ENCODE results near the gene KCNT1.

KCNT1 gene

DNA sequence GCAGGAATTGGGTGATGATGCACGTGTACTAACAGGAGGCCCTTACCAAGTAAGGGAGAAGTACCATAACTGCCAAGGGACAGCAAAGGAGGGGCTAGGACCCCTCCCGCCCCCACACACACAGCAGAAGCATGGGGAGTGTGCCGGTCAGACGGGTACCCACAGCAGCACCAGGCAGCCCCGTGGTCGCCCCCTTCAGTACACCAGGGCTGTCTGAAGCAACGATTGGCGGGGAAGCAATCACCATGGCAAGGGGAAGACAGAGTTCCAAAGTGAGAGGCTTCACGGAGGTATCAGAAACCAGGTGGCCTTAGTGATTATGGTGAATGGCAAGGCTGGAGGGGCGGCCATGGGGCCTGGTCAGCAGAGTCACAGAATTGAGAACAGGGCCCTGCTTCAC lies 133.1 kb downstream of the KCNT1 start:
- Histone ChIP-seq H3K79me2 (ENCODE audit: control insufficient read depth, low read length) (peaks cover 5% of the 10 kb centered on the region), H3K27ac (ENCODE audit: low read depth, low read length) (no peak overlapping the region), H3K4me2 (ENCODE audit: low read length) (no peak overlapping the region), H3F3A (ENCODE audit: control insufficient read depth, insufficient read depth) (no peaks in the 10 kb centered on the region), H3K9me3 (ENCODE audit: control insufficient read depth, insufficient read depth, low read length) (no peaks in the 10 kb centered on the region), H3K9me2 (replicated peaks; ENCODE audit: control insufficient read depth, low read length) (no peaks in the 10 kb centered on the region), H3K4me3 (ENCODE audit: low read length) (no peak overlapping the region), H3K27me3 (ENCODE audit: control insufficient read depth, low read length) (no peaks in the 10 kb centered on the region), H3K36me3 (ENCODE audit: control insufficient read depth, low read length) (no peaks in the 10 kb centered on the region), H4K20me1 (ENCODE audit: control insufficient read depth, insufficient read depth, low read depth, low read length) (no peaks in the 10 kb centered on the region), H3K4me1 (ENCODE audit: control insufficient read depth, low read length) (no peaks in the 10 kb centered on the region)
- TF ChIP-seq, protein P1, sequence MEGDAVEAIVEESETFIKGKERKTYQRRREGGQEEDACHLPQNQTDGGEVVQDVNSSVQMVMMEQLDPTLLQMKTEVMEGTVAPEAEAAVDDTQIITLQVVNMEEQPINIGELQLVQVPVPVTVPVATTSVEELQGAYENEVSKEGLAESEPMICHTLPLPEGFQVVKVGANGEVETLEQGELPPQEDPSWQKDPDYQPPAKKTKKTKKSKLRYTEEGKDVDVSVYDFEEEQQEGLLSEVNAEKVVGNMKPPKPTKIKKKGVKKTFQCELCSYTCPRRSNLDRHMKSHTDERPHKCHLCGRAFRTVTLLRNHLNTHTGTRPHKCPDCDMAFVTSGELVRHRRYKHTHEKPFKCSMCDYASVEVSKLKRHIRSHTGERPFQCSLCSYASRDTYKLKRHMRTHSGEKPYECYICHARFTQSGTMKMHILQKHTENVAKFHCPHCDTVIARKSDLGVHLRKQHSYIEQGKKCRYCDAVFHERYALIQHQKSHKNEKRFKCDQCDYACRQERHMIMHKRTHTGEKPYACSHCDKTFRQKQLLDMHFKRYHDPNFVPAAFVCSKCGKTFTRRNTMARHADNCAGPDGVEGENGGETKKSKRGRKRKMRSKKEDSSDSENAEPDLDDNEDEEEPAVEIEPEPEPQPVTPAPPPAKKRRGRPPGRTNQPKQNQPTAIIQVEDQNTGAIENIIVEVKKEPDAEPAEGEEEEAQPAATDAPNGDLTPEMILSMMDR (IDR thresholded peaks at IDR 0.05; ENCODE audit: low read depth, low read length, poor library complexity, severe bottlenecking) = no peak
- no peak for TF ChIP-seq EZH2phosphoT487 (IDR thresholded peaks at IDR 0.05; ENCODE audit: borderline replicate concordance, low read length)

DNA sequence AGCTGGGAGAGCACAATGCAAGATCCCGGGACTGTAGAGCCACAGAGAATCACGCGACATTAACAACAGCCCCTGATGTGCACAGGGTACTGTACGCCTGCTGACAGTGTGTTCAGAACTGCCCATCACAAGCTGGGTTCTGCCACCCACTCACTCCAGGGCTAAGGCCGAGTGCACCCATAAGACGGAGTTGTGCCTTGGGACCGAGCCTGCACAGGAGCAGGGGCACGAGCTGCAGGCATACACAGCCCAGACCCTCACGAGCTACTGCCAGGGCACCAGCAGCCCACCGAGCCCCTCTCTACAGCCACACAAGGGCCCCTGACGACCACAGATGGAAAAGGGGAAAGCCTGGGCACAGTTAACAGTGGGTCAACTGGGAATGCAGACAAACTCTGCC lies 137.5 kb downstream of the KCNT1 start:
- no peaks in the 10 kb centered on the region for H3K4me1 ChIP-seq (ENCODE audit: control insufficient read depth, low read length)
- H3K27me3 ChIP-seq (ENCODE audit: control insufficient read depth, low read length) = no peaks in the 10 kb centered on the region
- no peak for TF ChIP-seq EZH2phosphoT487 (IDR thresholded peaks at IDR 0.05; ENCODE audit: borderline replicate concordance, low read length)
- TF ChIP-seq, protein P1 (IDR thresholded peaks at IDR 0.05; ENCODE audit: low read depth, low read length, poor library complexity, severe bottlenecking) = no peak
- no peaks in the 10 kb centered on the region for H3K9me3 ChIP-seq (ENCODE audit: control insufficient read depth, insufficient read depth, low read length)
- H3K79me2 ChIP-seq (ENCODE audit: control insufficient read depth, low read length) = peaks cover 5% of the 10 kb centered on the region
- no peaks in the 10 kb centered on the region for H3K9me2 ChIP-seq (replicated peaks; ENCODE audit: control insufficient read depth, low read length)
- H3K27ac ChIP-seq (ENCODE audit: low read depth, low read length) = no peak overlapping the region
- H3K4me2 ChIP-seq (ENCODE audit: low read length) = no peak overlapping the region
- H4K20me1 ChIP-seq (ENCODE audit: control insufficient read depth, insufficient read depth, low read depth, low read length) = no peaks in the 10 kb centered on the region
- H3K4me3 ChIP-seq (ENCODE audit: low read length) = no peak overlapping the region
- H3K36me3 ChIP-seq (ENCODE audit: control insufficient read depth, low read length) = no peaks in the 10 kb centered on the region
- no peaks in the 10 kb centered on the region for H3F3A ChIP-seq (ENCODE audit: control insufficient read depth, insufficient read depth)

DNA sequence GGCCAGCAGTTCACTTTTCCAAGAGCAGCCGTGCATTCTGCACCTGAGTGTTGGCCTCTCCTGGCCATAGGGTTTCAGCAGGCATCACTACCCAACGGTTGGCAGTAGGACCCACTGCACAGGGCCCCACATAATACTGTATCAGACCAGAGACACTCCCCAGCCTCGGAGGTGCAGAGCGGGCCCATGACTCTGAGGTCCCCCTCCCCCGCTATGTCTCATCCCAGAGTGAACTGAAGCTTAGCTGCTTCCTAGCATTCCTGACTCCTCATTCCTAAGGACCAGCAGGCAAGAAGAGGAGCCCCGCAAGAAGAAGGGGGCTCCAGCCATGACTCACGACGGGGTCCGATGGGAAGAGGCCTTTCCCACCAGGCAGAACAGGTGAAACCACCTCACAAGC lies 138.1 kb downstream of the KCNT1 start:
- peaks cover 5% of the 10 kb centered on the region for H3K79me2 ChIP-seq (ENCODE audit: control insufficient read depth, low read length)
- no peaks in the 10 kb centered on the region for H4K20me1 ChIP-seq (ENCODE audit: control insufficient read depth, insufficient read depth, low read depth, low read length)
- no peak overlapping the region for H3K4me3 ChIP-seq (ENCODE audit: low read length)
- H3K4me2 ChIP-seq (ENCODE audit: low read length) = no peak overlapping the region
- H3K27me3 ChIP-seq (ENCODE audit: control insufficient read depth, low read length) = no peaks in the 10 kb centered on the region
- no peaks in the 10 kb centered on the region for H3K9me2 ChIP-seq (replicated peaks; ENCODE audit: control insufficient read depth, low read length)
- no peaks in the 10 kb centered on the region for H3K4me1 ChIP-seq (ENCODE audit: control insufficient read depth, low read length)
- no peaks in the 10 kb centered on the region for H3K36me3 ChIP-seq (ENCODE audit: control insufficient read depth, low read length)
- TF ChIP-seq, protein P1 (IDR thresholded peaks at IDR 0.05; ENCODE audit: low read depth, low read length, poor library complexity, severe bottlenecking) = no peak
- no peak for TF ChIP-seq EZH2phosphoT487 (IDR thresholded peaks at IDR 0.05; ENCODE audit: borderline replicate concordance, low read length)
- no peaks in the 10 kb centered on the region for H3F3A ChIP-seq (ENCODE audit: control insufficient read depth, insufficient read depth)
- no peaks in the 10 kb centered on the region for H3K9me3 ChIP-seq (ENCODE audit: control insufficient read depth, insufficient read depth, low read length)
- H3K27ac ChIP-seq (ENCODE audit: low read depth, low read length) = no peak overlapping the region

DNA sequence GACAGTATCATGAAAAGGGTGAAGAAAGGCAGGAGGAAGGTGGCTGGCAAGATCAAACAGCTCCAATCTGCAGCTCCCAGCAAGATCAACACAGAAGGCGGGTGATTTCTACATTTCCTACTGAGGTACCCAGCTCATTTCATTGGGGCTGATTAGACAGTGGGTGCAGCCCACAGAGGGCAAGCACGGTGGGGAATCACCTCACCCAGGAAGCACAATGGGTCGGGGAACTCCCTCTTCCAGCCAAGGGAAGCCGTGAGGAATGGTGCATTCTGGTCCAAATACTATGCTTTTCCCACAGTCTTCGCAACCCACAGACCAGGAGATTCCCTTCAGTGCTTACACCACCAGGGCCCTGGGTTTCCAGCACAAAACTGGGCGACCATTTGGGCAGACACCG lies 138.6 kb downstream of the KCNT1 start:
- no peak for TF ChIP-seq EZH2phosphoT487 (IDR thresholded peaks at IDR 0.05; ENCODE audit: borderline replicate concordance, low read length)
- TF ChIP-seq, protein P1 (IDR thresholded peaks at IDR 0.05; ENCODE audit: low read depth, low read length, poor library complexity, severe bottlenecking) = no peak
- H3K27me3 ChIP-seq (ENCODE audit: control insufficient read depth, low read length) = no peaks in the 10 kb centered on the region

More for the DNA sequence above, 138.6 kb downstream of the KCNT1 start:
- no peaks in the 10 kb centered on the region for H3F3A ChIP-seq (ENCODE audit: control insufficient read depth, insufficient read depth)
- no peaks in the 10 kb centered on the region for H3K9me3 ChIP-seq (ENCODE audit: control insufficient read depth, insufficient read depth, low read length)
- H3K4me3 ChIP-seq (ENCODE audit: low read length) = no peak overlapping the region
- no peak overlapping the region for H3K27ac ChIP-seq (ENCODE audit: low read depth, low read length)
- no peak overlapping the region for H3K4me2 ChIP-seq (ENCODE audit: low read length)
- H3K4me1 ChIP-seq (ENCODE audit: control insufficient read depth, low read length) = no peaks in the 10 kb centered on the region
- H4K20me1 ChIP-seq (ENCODE audit: control insufficient read depth, insufficient read depth, low read depth, low read length) = no peaks in the 10 kb centered on the region
- no peaks in the 10 kb centered on the region for H3K36me3 ChIP-seq (ENCODE audit: control insufficient read depth, low read length)
- H3K79me2 ChIP-seq (ENCODE audit: control insufficient read depth, low read length) = peaks cover 5% of the 10 kb centered on the region
- H3K9me2 ChIP-seq (replicated peaks; ENCODE audit: control insufficient read depth, low read length) = no peaks in the 10 kb centered on the region

All from DOHH2 (cell line).